HepG2 (cell line): ENCODE results near the gene PSME3IP1. TPM values are rescaled to one million over a fixed set of nuclear protein-coding genes. Genes with fewer than 3 reads are reported as not detected.
"Not testable (repeated sequence)": the region's sequence is repeated elsewhere in the genome, so short reads cannot be mapped to it uniquely, and the experiment has no call there.

Source experiments
- ATAC-seq: fragments of 200-7000 bp; cut with Tn5 transposase; 3 replicates; pipeline ENCODE4 v1.9.1; 2020; ENCODE audit warnings: mild to moderate bottlenecking, moderate library complexity
- BruUV-seq: library from RNA; stranded (reverse); fragments of 400-500 nt; replicated peaks from 2 replicates; lab custom pipeline; 2021; lab: Mats Ljungman, UMichigan
- CTCF ChIA-PET: fragments of 300-600 bp; formaldehyde crosslinking; extraction: SDS; loops from one replicate; lab custom pipeline; 2021; ENCODE audit warnings: low total read pairs, inconsistent platforms, low intra/inter-chr PET ratio; lab: Yijun Ruan, JAX
- POLR2A ChIA-PET: fragments of 350-600 bp; sonication (Branson Sonifier 250); formaldehyde crosslinking; loops from one replicate; lab custom pipeline; 2020; ENCODE audit warnings: antibody characterized with exemption, inconsistent platforms; lab: Yijun Ruan, JAX
- DNase-seq: peaks from one replicate; pipeline ENCODE4 v3.0.0-alpha.2; 2015; ENCODE audit warnings: low spot score
- FAIRE-seq: peaks from 3 replicates; lab custom pipeline; 2011; peaks lifted over from hg19 to GRCh38; lab: Jason Lieb, UNC
- H2AFZ ChIP-seq: one replicate; pipeline ENCODE4 v1.6.1; 2011; ENCODE audit warnings: low read length, inconsistent platforms
- H3K27ac ChIP-seq: fragments of 300-600 bp; 3 replicates; pipeline ENCODE4 v1.8.0; 2011; ENCODE audit warnings: mixed run types, mild to moderate bottlenecking, mixed read lengths, low read length, inconsistent platforms; ENCODE audit not compliant: insufficient read depth; ENCODE audit errors: extremely low read length
- H3K27me3 ChIP-seq, 2 experiments: fragments of 200-600 bp in 1 of 2; 2 replicates in 1 of 2; 3 replicates in 1 of 2; pipeline versions ENCODE4 v1.6.0 to v1.8.0; 2011; ENCODE audit warnings: low read length in 2 of 2, mild to moderate bottlenecking in 2 of 2, moderate library complexity in 2 of 2, inconsistent platforms in 1 of 2; ENCODE audit not compliant: insufficient read depth in 2 of 2, control insufficient read depth in 1 of 2
- H3K36me3 ChIP-seq, 2 experiments: fragments of 200-600 bp in 1 of 2; replicated peaks in 1 of 2; 2 replicates in 1 of 2; 3 replicates in 1 of 2; pipeline versions ENCODE4 v1.5.1 to v1.8.0; 2011; ENCODE audit warnings: low read length in 2 of 2, inconsistent platforms in 1 of 2; ENCODE audit not compliant: insufficient read depth in 2 of 2, control insufficient read depth in 1 of 2
- H3K4me1 ChIP-seq: 2 replicates; pipeline ENCODE4 v1.5.1; 2012; ENCODE audit warnings: low read length, inconsistent platforms; ENCODE audit not compliant: insufficient read depth
- H3K4me2 ChIP-seq: 2 replicates; pipeline ENCODE4 v1.6.0; 2011; ENCODE audit warnings: low read depth, low read length, inconsistent platforms
- H3K4me3 ChIP-seq, 3 experiments: fragments of 200-600 bp in 1 of 3; sonication (generic), shearing (Covaris generic) in 1 of 3; replicated peaks in 1 of 3; 2 replicates each; pipeline ENCODE4 v1.5.1; 2011 to 2016; ENCODE audit warnings: low read length in 3 of 3, inconsistent platforms in 2 of 3, low read depth in 2 of 3, mild to moderate bottlenecking in 2 of 3, control low read depth in 1 of 3, mixed read lengths in 1 of 3; ENCODE audit not compliant: insufficient read depth in 1 of 3
- H3K79me2 ChIP-seq: one replicate; pipeline ENCODE4 v1.6.1; 2011; ENCODE audit warnings: low read length, inconsistent platforms; ENCODE audit not compliant: insufficient read depth
- H3K9ac ChIP-seq: 2 replicates; pipeline ENCODE4 v1.6.0; 2011; ENCODE audit warnings: mild to moderate bottlenecking, low read depth, low read length, inconsistent platforms; ENCODE audit not compliant: insufficient read depth
- H3K9me3 ChIP-seq: 2 replicates; pipeline ENCODE4 v1.5.1; 2012; ENCODE audit warnings: mild to moderate bottlenecking, low read length
- H4K20me1 ChIP-seq: 2 replicates; pipeline ENCODE4 v1.6.0; 2011; ENCODE audit warnings: inconsistent platforms, mild to moderate bottlenecking, low read length, moderate library complexity; ENCODE audit not compliant: insufficient read depth
- ATF1 ChIP-seq: IDR thresholded peaks from 2 replicates; pipeline ENCODE4 v1.6.1; 2016; ENCODE audit warnings: mild to moderate bottlenecking, control low read depth
- ERF ChIP-seq: IDR thresholded peaks from 2 replicates; pipeline ENCODE4 v1.6.1; 2018; ENCODE audit warnings: missing biosample characterization, missing genetic modification reagents
- HDAC2 ChIP-seq: sonication (generic); formaldehyde crosslinking; IDR thresholded peaks from 2 replicates; pipeline ENCODE4 v1.4.0; 2020; ENCODE audit warnings: missing genetic modification reagents
- HES4 ChIP-seq: sonication (generic); formaldehyde crosslinking; IDR thresholded peaks from 2 replicates; pipeline ENCODE4 v1.9.0; 2021; ENCODE audit warnings: mild to moderate bottlenecking, missing genetic modification reagents, borderline replicate concordance
- NKX3-1 ChIP-seq: sonication (generic); formaldehyde crosslinking; IDR thresholded peaks from 2 replicates; pipeline ENCODE4 v1.5.0; 2020; ENCODE audit warnings: missing genetic modification reagents
- RXRB ChIP-seq: IDR thresholded peaks from 2 replicates; pipeline ENCODE4 v1.6.1; 2016; ENCODE audit warnings: borderline replicate concordance, missing genetic modification reagents, missing compliant biosample characterization
- YEATS4 ChIP-seq: sonication (generic); formaldehyde crosslinking; IDR thresholded peaks from 2 replicates; pipeline ENCODE4 v1.4.0; 2020; ENCODE audit warnings: missing genetic modification reagents, borderline replicate concordance
- ZNF431 ChIP-seq: sonication (generic); formaldehyde crosslinking; IDR thresholded peaks from 2 replicates; pipeline ENCODE4 v1.9.0; 2022; ENCODE audit warnings: missing genetic modification reagents, low read depth, mild to moderate bottlenecking, borderline replicate concordance
- ZNF441 ChIP-seq: sonication (generic); formaldehyde crosslinking; IDR thresholded peaks from 2 replicates; pipeline ENCODE4 v1.7.0; 2021; ENCODE audit warnings: missing genetic modification reagents, borderline replicate concordance
- WGBS: methylation state at CpG from one replicate; pipeline ENCODE4 v1.1.6; 2017; ENCODE audit warnings: low lambda C conversion rate; 5-methylcytosine and 5-hydroxymethylcytosine counted together
- in situ Hi-C: cut with HindIII; loops from 2 replicates; pipeline ENCODE4 v1.10.0; 2017; ENCODE audit warnings: low pct_unique_long_range_greater_than_20kb; ENCODE audit not compliant: extremely low pct_ligation_motif_present
- intact Hi-C: fragments of 100-400 bp; cut with micrococcal nuclease; formaldehyde crosslinking; loops from one replicate; pipeline ENCODE4 v1.10.0; 2022; ENCODE audit not compliant: unreplicated experiment
- polyA plus RNA-seq, 8 experiments: library from polyadenylated mRNA; depleted of rRNA in 3 of 8; stranded (reverse) in 7 of 8; unstranded in 1 of 8; fragments of >200 nt; fragmentation: Illumina TruSeq in 4 of 8; extraction: Trizol in 4 of 8; gene quantifications; 2 replicates each; pipeline versions ENCODE4 v1.2.1 to v1.2.3, GENCODE V29; 2011 to 2016; ENCODE audit warnings: low read depth in 4 of 8, missing spikeins in 1 of 8, mixed read lengths in 1 of 8; ENCODE audit not compliant: insufficient read depth in 1 of 8
- total RNA-seq, 5 experiments: library from RNA; depleted of rRNA; stranded (reverse); fragments of >200 nt; fragmentation: Illumina TruSeq; extraction: Trizol; gene quantifications; 2 replicates each; pipeline ENCODE4 v1.2.3, GENCODE V29; 2016; ENCODE audit warnings: low read depth in 1 of 5
- TF ChIP-seq, protein P1 (sequence below): sonication (generic); formaldehyde crosslinking; IDR thresholded peaks from 2 replicates; pipeline ENCODE4 v1.5.0; 2020; ENCODE audit warnings: missing genetic modification reagents
- TF ChIP-seq, protein P2 (sequence below): sonication (generic); formaldehyde crosslinking; IDR thresholded peaks from 2 replicates; pipeline ENCODE4 v1.5.0; 2020; ENCODE audit warnings: mild to moderate bottlenecking, missing genetic modification reagents
- TF ChIP-seq, protein P3 (sequence below), 2 experiments: sonication (generic) in 1 of 2; formaldehyde crosslinking in 1 of 2; IDR thresholded peaks; 2 replicates each; pipeline versions ENCODE4 v1.4.0 to v1.6.1; 2018 to 2020; ENCODE audit warnings: missing genetic modification reagents in 2 of 2, borderline replicate concordance in 1 of 2, low read depth in 1 of 2, mild to moderate bottlenecking in 1 of 2, missing biosample characterization in 1 of 2
- TF ChIP-seq, protein P4 (sequence below): sonication (generic); formaldehyde crosslinking; IDR thresholded peaks from 2 replicates; pipeline ENCODE4 v1.4.0; 2020; ENCODE audit warnings: missing genetic modification reagents

PSME3IP1 gene
- total and polyA plus RNA-seq, 2 of the 13 experiments (the other 11 are each of a cell fraction or from before 2014, with no cell fraction given): 90.8 to 99.8 TPM

DNA sequence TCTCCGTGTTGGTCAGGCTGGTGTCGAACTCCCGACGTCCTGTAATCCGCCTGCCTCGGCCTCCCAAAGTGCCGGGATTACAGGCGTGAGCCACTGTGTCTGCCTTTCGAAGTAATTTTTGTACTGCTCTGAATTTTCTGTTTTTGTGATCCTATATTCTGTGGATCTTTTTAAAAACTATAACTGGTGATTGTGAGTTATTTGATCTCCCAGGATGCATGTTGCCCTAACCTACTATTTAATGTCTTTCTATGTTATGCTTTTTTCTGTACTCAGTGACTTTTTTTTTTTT, 2.8 kb upstream of the PSME3IP1 start (continued):
- TF ChIP-seq, protein P1, sequence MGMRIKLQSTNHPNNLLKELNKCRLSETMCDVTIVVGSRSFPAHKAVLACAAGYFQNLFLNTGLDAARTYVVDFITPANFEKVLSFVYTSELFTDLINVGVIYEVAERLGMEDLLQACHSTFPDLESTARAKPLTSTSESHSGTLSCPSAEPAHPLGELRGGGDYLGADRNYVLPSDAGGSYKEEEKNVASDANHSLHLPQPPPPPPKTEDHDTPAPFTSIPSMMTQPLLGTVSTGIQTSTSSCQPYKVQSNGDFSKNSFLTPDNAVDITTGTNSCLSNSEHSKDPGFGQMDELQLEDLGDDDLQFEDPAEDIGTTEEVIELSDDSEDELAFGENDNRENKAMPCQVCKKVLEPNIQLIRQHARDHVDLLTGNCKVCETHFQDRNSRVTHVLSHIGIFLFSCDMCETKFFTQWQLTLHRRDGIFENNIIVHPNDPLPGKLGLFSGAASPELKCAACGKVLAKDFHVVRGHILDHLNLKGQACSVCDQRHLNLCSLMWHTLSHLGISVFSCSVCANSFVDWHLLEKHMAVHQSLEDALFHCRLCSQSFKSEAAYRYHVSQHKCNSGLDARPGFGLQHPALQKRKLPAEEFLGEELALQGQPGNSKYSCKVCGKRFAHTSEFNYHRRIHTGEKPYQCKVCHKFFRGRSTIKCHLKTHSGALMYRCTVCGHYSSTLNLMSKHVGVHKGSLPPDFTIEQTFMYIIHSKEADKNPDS (CRISPR knock-in tag): no peak
- TF ChIP-seq ATF1 (no peak), NKX3-1 (no peak), HES4 (CRISPR knock-in tag) (no peak)

DNA sequence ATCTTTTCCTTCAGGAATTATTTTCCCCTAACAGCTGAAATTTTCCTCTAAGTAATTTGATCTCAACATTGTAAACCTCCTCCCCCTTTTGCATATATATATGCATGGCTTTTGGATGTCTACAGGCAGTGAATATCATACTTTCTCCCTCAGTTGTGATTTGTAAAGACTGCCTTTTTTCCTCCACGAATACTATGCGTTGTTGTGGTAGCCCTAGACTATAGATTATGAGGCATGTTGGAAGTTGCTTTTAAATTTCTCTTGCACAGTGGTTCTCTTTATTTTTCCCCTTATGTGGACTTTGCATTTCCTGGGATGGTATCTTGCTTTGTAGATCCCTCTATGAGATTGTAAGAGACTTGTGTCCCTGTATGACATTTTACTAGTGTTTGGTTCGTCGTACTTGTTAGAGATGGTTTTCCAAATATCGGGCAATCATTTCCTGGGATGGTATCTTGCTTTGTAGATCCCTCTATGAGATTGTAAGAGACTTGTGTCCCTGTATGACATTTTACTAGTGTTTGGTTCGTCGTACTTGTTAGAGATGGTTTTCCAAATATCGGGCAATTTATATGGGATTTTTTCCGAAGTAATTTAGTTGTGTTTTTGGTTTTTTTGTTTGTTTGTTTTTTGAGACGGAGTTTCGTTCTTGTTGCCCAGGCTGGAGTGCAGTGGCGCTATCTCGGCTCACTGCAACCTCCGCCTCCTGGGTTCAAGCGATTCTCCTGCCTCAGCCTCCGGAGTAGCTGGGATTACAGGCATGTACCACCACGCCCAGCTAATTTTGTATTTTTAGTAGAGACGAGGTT, 2.3 kb upstream of the PSME3IP1 start:
- peak overlapping the region; percentile 76 for H3K4me2 ChIP-seq
- in situ Hi-C loops: loop anchor here (5.0 kb wide), 1 partner anchor 94 kb away; the partner anchor contains the start of gene PLLP
- H3K4me1 ChIP-seq: peaks cover 64% of the 10 kb centered on the region
- POLR2A ChIA-PET: interaction anchor here (0.6 to 3.4 kb wide), 5 partner anchors 8 to 92 kb away, joined by 3 to 23 read pairs (median 6); no protein-coding TSS in a partner anchor
- peak overlapping the region; percentile 93 for H3K9ac ChIP-seq
- intact Hi-C loops: loop anchor here (1.0 to 5.0 kb wide), 3 partner anchors 54 to 109 kb away; partner anchors contain the start of gene PLLP
- peaks cover 23% of the 10 kb centered on the region for H4K20me1 ChIP-seq
- H3K9me3 ChIP-seq, H3K36me3 ChIP-seq, H2AFZ ChIP-seq, CTCF ChIA-PET, H3K27me3 ChIP-seq, BruUV-seq, ATAC-seq: not testable (repeated sequence)
- peaks cover 93% of the 10 kb centered on the region for H3K79me2 ChIP-seq
- DNase-seq: peak; percentile 71
- under 1% methylated on average over 18 of the region's 18 CpGs for WGBS
- peak; percentile 64 for FAIRE-seq
- H3K4me3 ChIP-seq: peak overlapping the region; percentile 88 to 99 (median 94)
- H3K27ac ChIP-seq: peak overlapping the region; percentile 82
- TF ChIP-seq, protein P2, sequence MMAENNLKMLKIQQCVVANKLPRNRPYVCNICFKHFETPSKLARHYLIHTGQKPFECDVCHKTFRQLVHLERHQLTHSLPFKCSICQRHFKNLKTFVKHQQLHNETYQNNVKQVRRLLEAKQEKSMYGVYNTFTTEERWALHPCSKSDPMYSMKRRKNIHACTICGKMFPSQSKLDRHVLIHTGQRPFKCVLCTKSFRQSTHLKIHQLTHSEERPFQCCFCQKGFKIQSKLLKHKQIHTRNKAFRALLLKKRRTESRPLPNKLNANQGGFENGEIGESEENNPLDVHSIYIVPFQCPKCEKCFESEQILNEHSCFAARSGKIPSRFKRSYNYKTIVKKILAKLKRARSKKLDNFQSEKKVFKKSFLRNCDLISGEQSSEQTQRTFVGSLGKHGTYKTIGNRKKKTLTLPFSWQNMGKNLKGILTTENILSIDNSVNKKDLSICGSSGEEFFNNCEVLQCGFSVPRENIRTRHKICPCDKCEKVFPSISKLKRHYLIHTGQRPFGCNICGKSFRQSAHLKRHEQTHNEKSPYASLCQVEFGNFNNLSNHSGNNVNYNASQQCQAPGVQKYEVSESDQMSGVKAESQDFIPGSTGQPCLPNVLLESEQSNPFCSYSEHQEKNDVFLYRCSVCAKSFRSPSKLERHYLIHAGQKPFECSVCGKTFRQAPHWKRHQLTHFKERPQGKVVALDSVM: peak; percentile 96
- peak; percentile 29; the same call in 1 of the 2 replicates for TF ChIP-seq ZNF441
- 0 out of 2 replicates have a peak, but pooled peaks have one; percentile 30 for TF ChIP-seq ZNF431
- TF ChIP-seq, protein P3, sequence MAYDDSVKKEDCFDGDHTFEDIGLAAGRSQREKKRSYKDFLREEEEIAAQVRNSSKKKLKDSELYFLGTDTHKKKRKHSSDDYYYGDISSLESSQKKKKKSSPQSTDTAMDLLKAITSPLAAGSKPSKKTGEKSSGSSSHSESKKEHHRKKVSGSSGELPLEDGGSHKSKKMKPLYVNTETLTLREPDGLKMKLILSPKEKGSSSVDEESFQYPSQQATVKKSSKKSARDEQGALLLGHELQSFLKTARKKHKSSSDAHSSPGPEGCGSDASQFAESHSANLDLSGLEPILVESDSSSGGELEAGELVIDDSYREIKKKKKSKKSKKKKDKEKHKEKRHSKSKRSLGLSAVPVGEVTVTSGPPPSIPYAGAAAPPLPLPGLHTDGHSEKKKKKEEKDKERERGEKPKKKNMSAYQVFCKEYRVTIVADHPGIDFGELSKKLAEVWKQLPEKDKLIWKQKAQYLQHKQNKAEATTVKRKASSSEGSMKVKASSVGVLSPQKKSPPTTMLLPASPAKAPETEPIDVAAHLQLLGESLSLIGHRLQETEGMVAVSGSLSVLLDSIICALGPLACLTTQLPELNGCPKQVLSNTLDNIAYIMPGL (CRISPR knock-in tag; IDR thresholded peaks at IDR 0.05; ENCODE audit: borderline replicate concordance in 1 of 2, low read depth in 1 of 2): 0 out of 4 replicates have a peak, but pooled peaks of 1 of the 2 experiments have one; percentile 16
- peak; percentile 17; the same call in 1 of the 2 replicates for TF ChIP-seq RXRB (CRISPR knock-in tag)
- peak; percentile 30; the same call in 1 of the 2 replicates for TF ChIP-seq ERF (CRISPR knock-in tag)
- 0 out of 2 replicates have a peak, but pooled peaks have one; percentile 20 for TF ChIP-seq HDAC2 (CRISPR knock-in tag)
- TF ChIP-seq, protein P4, sequence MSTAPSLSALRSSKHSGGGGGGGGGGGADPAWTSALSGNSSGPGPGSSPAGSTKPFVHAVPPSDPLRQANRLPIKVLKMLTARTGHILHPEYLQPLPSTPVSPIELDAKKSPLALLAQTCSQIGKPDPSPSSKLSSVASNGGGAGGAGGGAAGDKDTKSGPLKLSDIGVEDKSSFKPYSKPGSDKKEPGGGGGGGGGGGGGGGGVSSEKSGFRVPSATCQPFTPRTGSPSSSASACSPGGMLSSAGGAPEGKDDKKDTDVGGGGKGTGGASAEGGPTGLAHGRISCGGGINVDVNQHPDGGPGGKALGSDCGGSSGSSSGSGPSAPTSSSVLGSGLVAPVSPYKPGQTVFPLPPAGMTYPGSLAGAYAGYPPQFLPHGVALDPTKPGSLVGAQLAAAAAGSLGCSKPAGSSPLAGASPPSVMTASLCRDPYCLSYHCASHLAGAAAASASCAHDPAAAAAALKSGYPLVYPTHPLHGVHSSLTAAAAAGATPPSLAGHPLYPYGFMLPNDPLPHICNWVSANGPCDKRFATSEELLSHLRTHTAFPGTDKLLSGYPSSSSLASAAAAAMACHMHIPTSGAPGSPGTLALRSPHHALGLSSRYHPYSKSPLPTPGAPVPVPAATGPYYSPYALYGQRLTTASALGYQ (CRISPR knock-in tag): 0 out of 2 replicates have a peak, but pooled peaks have one; percentile 45
- peak; percentile 57; the same call in 1 of the 2 replicates for TF ChIP-seq YEATS4 (CRISPR knock-in tag)
